GM23338 (cell line): ENCODE results near the gene CEND1.

Source experiments
- CREB1 ChIP-seq: fragments of 250-450 bp; sonication (Bioruptor Pico); IDR thresholded peaks from 2 replicates; pipeline ENCODE4 v1.5.0; 2020; ENCODE audit warnings: low read depth, mild to moderate bottlenecking, moderate library complexity
- CTCF ChIP-seq, 2 experiments: fragments of 200-600 bp in 1 of 2; sonication (generic) in 1 of 2; conservative IDR thresholded peaks; 2 replicates each; pipeline versions ENCODE4 v1.5.1 to v1.6.1; 2016 to 2017; ENCODE audit warnings: antibody characterized with exemption in 2 of 2, low read depth in 2 of 2, mild to moderate bottlenecking in 2 of 2, moderate library complexity in 1 of 2
- EZH2 ChIP-seq: fragments of 200-600 bp; sonication (generic); IDR thresholded peaks from one replicate; pipeline ENCODE4 v1.8.0; 2017; ENCODE audit warnings: antibody characterized with exemption, mild to moderate bottlenecking, low read depth; ENCODE audit not compliant: unreplicated experiment
- EZH2phosphoT487 ChIP-seq: fragments of 200-600 bp; sonication (generic); IDR thresholded peaks from one replicate; pipeline ENCODE4 v1.8.1; 2018; ENCODE audit warnings: antibody characterized with exemption; ENCODE audit not compliant: unreplicated experiment
- NANOG ChIP-seq: IDR thresholded peaks from 2 replicates; pipeline ENCODE4 v1.6.1; 2016; ENCODE audit warnings: antibody characterized with exemption, borderline replicate concordance
- POLR2AphosphoS5 ChIP-seq: IDR thresholded peaks from 2 replicates; pipeline ENCODE4 v1.6.1; 2016; ENCODE audit warnings: antibody characterized with exemption, low read depth
- ZNF331 ChIP-seq: fragments of 250-450 bp; sonication (Bioruptor Pico); IDR thresholded peaks from 2 replicates; pipeline ENCODE4 v1.5.0; 2020; ENCODE audit warnings: low read depth, mild to moderate bottlenecking, moderate library complexity
- ZNF462 ChIP-seq: fragments of 250-450 bp; sonication (Bioruptor Pico); IDR thresholded peaks from 2 replicates; pipeline ENCODE4 v1.5.0; 2020; ENCODE audit warnings: mild to moderate bottlenecking, moderate library complexity
- TF ChIP-seq, protein P1 (sequence below): IDR thresholded peaks from one replicate; pipeline ENCODE4 v1.6.1; 2018; ENCODE audit warnings: antibody characterized with exemption; ENCODE audit not compliant: unreplicated experiment
- TF ChIP-seq, protein P2 (sequence below): IDR thresholded peaks from 2 replicates; pipeline ENCODE4 v1.6.1; 2016; ENCODE audit warnings: antibody characterized with exemption

DNA sequence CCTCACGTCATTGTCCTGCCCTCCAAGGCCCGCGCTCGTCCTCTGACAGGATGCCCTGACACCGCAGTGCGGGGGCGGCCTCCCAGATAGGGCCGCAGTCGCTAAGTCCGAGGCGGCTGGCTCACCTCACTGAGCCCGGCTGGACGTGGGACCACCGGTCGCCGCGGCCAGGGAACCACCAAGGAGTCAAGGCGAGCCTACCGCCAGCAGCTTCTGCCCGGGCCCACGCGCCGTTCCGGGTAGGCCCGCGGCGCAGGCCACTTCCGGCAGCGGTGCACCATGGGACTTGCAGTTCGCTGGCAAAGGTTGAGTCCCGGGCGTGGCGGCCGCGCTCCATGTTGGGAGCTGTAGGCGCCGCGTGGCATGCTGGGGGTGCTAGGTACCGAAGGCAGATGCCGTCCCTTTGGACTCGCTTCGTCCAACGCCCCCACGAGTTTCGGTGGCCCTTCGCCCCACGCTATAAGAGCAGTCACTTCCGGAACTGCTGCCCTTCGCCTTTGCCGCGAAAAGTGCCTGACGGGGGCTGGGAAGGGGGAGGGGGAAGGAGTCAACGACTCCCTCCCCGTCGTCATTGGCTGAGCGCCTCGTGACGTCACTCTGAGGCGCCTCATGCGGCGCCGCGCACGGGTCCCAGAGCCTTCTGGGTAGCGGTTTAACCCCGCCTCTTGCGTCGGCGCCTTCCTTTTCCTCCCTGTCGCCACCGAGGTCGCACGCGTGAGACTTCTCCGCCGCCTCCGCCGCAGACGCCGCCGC lies 19.6 kb upstream of the CEND1 start, which contains the start of gene RPLP2:
- TF ChIP-seq CTCF (conservative IDR thresholded peaks at IDR 0.05; ENCODE audit: low read depth in 2 of 2), result no peak
- TF ChIP-seq, protein P1, sequence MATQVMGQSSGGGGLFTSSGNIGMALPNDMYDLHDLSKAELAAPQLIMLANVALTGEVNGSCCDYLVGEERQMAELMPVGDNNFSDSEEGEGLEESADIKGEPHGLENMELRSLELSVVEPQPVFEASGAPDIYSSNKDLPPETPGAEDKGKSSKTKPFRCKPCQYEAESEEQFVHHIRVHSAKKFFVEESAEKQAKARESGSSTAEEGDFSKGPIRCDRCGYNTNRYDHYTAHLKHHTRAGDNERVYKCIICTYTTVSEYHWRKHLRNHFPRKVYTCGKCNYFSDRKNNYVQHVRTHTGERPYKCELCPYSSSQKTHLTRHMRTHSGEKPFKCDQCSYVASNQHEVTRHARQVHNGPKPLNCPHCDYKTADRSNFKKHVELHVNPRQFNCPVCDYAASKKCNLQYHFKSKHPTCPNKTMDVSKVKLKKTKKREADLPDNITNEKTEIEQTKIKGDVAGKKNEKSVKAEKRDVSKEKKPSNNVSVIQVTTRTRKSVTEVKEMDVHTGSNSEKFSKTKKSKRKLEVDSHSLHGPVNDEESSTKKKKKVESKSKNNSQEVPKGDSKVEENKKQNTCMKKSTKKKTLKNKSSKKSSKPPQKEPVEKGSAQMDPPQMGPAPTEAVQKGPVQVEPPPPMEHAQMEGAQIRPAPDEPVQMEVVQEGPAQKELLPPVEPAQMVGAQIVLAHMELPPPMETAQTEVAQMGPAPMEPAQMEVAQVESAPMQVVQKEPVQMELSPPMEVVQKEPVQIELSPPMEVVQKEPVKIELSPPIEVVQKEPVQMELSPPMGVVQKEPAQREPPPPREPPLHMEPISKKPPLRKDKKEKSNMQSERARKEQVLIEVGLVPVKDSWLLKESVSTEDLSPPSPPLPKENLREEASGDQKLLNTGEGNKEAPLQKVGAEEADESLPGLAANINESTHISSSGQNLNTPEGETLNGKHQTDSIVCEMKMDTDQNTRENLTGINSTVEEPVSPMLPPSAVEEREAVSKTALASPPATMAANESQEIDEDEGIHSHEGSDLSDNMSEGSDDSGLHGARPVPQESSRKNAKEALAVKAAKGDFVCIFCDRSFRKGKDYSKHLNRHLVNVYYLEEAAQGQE, result no peak
- TF ChIP-seq EZH2phosphoT487, result no peak
- TF ChIP-seq POLR2AphosphoS5, result peak; percentile 82
- no peak for TF ChIP-seq EZH2
- peak; percentile 100 for TF ChIP-seq CREB1 (CRISPR knock-in tag)
- TF ChIP-seq, protein P2, sequence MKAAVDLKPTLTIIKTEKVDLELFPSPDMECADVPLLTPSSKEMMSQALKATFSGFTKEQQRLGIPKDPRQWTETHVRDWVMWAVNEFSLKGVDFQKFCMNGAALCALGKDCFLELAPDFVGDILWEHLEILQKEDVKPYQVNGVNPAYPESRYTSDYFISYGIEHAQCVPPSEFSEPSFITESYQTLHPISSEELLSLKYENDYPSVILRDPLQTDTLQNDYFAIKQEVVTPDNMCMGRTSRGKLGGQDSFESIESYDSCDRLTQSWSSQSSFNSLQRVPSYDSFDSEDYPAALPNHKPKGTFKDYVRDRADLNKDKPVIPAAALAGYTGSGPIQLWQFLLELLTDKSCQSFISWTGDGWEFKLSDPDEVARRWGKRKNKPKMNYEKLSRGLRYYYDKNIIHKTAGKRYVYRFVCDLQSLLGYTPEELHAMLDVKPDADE, result peak; percentile 96
- TF ChIP-seq NANOG, result no peak
- TF ChIP-seq ZNF462 (CRISPR knock-in tag), result no peak
- no peak for TF ChIP-seq ZNF331 (CRISPR knock-in tag)
